NB4 (cell line): ENCODE measurements around the gene PSMD11.

ENCODE experiments used
- POLR2A ChIP-seq: IDR thresholded peaks from 2 replicates; pipeline ENCODE4 v1.6.1; 2011; ENCODE audit warnings: mild to moderate bottlenecking; ENCODE audit not compliant: insufficient read length; ENCODE audit errors: extremely low read depth
- TF ChIP-seq, protein P1 (sequence below): IDR thresholded peaks from one replicate; pipeline ENCODE4 v1.5.1; 2012; ENCODE audit warnings: low read depth, low read length
- TF ChIP-seq, protein P2 (sequence below): IDR thresholded peaks from 2 replicates; pipeline ENCODE4 v1.6.1; 2011; ENCODE audit warnings: low read depth, low read length

DNA sequence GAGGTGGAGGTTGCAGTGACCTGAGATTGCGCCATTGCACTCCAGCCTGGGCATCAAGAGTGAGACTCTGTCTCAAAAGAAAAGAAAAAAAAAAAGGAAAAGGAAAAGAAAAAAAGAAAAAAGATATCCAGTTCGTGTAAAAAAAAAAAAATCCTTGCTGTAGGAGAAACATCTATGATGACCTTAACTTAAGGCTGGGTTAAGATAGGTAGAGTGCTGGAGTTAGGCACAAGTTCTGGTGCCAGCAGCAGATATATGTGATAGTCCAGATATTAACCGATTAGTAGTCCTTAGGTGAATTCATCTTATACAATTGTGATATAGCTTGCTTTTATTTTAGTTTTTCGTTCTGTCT, 17.2 kb downstream of the PSMD11 start:
- TF ChIP-seq, protein P1, sequence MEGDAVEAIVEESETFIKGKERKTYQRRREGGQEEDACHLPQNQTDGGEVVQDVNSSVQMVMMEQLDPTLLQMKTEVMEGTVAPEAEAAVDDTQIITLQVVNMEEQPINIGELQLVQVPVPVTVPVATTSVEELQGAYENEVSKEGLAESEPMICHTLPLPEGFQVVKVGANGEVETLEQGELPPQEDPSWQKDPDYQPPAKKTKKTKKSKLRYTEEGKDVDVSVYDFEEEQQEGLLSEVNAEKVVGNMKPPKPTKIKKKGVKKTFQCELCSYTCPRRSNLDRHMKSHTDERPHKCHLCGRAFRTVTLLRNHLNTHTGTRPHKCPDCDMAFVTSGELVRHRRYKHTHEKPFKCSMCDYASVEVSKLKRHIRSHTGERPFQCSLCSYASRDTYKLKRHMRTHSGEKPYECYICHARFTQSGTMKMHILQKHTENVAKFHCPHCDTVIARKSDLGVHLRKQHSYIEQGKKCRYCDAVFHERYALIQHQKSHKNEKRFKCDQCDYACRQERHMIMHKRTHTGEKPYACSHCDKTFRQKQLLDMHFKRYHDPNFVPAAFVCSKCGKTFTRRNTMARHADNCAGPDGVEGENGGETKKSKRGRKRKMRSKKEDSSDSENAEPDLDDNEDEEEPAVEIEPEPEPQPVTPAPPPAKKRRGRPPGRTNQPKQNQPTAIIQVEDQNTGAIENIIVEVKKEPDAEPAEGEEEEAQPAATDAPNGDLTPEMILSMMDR = no peak
- TF ChIP-seq POLR2A = no peak
- TF ChIP-seq, protein P2, sequence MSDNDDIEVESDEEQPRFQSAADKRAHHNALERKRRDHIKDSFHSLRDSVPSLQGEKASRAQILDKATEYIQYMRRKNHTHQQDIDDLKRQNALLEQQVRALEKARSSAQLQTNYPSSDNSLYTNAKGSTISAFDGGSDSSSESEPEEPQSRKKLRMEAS = no peak
